Stimulated activated CD8-positive, alpha-beta memory T cell treated with anti-CD3 and anti-CD28 coated beads, Interleukin-2, amount 100 ng/mL, for 1 hour (primary cell): ENCODE data around the gene UNC79.

Experiments used
- DNase-seq, 2 donors: peaks; one replicate each; pipeline ENCODE4 v3.0.0-alpha.2; 2020; ENCODE audit warnings: low read depth in 2 of 2

Gene UNC79

GRCh38 chr14:93727917-93728650 lies 297.3 kb downstream of the UNC79 start:
- no peak for DNase-seq

GRCh38 chr14:93728651-93729016 lies 297.9 kb downstream of the UNC79 start:
- no peak for DNase-seq

- DNase-seq = no peak
Observed at GRCh38 chr14:93729993-93730392, 299.3 kb downstream of the UNC79 start.

GRCh38 chr14:93731753-93732152 lies 301.0 kb downstream of the UNC79 start:
- DNase-seq = no peak

GRCh38 chr14:93732524-93732923 lies 301.8 kb downstream of the UNC79 start:
- no peak for DNase-seq

GRCh38 chr14:93733231-93733630 lies 302.5 kb downstream of the UNC79 start:
- no peak for DNase-seq

- no peak for DNase-seq
Observed at GRCh38 chr14:93733631-93734030, 302.9 kb downstream of the UNC79 start.

GRCh38 chr14:93734086-93734822 lies 303.5 kb downstream of the UNC79 start:
- DNase-seq = no peak

GRCh38 chr14:93735206-93735605 lies 304.5 kb downstream of the UNC79 start:
- no peak for DNase-seq

- no peak for DNase-seq
Observed at GRCh38 chr14:93736378-93737014, 305.8 kb downstream of the UNC79 start.

GRCh38 chr14:93737634-93738033 lies 306.9 kb downstream of the UNC79 start:
- no peak for DNase-seq

GRCh38 chr14:93741556-93742230 lies 311.0 kb downstream of the UNC79 start:
- no peak for DNase-seq

GRCh38 chr14:93742761-93743160 lies 312.0 kb downstream of the UNC79 start:
- no peak for DNase-seq

GRCh38 chr14:93743270-93744060 lies 312.7 kb downstream of the UNC79 start:
- DNase-seq = no peak

GRCh38 chr14:93744176-93744575 lies 313.4 kb downstream of the UNC79 start:
- DNase-seq = no peak

- no peak for DNase-seq
Observed at GRCh38 chr14:93744876-93745275, 314.1 kb downstream of the UNC79 start.

- DNase-seq = no peak
Observed at GRCh38 chr14:93745603-93746273, 315.0 kb downstream of the UNC79 start.

GRCh38 chr14:93747102-93747501 lies 316.4 kb downstream of the UNC79 start:
- no peak for DNase-seq

GRCh38 chr14:93747560-93747959 lies 316.8 kb downstream of the UNC79 start:
- DNase-seq = no peak

GRCh38 chr14:93748208-93749075 lies 317.7 kb downstream of the UNC79 start:
- no peak for DNase-seq
